ENCODE measurements around the gene SLC27A2.

Gene SLC27A2

DNA sequence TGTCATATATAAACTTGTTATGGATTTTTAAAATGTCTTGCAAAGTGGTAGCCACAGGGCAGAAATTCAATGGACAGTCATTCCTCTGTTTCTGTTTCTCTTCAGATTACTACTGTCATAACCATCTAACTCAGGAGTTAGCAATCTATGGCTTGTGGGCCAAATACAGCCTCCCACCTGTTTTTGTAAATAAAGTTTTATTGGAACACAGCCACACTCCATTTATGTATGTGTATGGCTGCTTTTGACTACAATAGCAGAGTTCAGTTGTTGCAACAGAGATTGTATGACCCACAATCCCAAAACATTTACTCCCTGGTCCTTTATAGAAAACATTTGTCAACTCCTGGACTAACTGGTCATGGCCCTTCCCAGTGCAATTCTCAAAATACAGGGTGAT, 20.0 kb downstream of the SLC27A2 start:
- in situ Hi-C loops (cut with MboI; ENCODE audit: low sequenced_read_pairs, unreplicated experiment): no loop called here
- DNase-seq (ENCODE audit: low spot score): no peak
- TF ChIP-seq, protein P1, sequence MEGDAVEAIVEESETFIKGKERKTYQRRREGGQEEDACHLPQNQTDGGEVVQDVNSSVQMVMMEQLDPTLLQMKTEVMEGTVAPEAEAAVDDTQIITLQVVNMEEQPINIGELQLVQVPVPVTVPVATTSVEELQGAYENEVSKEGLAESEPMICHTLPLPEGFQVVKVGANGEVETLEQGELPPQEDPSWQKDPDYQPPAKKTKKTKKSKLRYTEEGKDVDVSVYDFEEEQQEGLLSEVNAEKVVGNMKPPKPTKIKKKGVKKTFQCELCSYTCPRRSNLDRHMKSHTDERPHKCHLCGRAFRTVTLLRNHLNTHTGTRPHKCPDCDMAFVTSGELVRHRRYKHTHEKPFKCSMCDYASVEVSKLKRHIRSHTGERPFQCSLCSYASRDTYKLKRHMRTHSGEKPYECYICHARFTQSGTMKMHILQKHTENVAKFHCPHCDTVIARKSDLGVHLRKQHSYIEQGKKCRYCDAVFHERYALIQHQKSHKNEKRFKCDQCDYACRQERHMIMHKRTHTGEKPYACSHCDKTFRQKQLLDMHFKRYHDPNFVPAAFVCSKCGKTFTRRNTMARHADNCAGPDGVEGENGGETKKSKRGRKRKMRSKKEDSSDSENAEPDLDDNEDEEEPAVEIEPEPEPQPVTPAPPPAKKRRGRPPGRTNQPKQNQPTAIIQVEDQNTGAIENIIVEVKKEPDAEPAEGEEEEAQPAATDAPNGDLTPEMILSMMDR (IDR thresholded peaks at IDR 0.05; ENCODE audit: borderline replicate concordance, control extremely low read depth, extremely low read depth, insufficient read depth, missing control alignments): no peak

DNA sequence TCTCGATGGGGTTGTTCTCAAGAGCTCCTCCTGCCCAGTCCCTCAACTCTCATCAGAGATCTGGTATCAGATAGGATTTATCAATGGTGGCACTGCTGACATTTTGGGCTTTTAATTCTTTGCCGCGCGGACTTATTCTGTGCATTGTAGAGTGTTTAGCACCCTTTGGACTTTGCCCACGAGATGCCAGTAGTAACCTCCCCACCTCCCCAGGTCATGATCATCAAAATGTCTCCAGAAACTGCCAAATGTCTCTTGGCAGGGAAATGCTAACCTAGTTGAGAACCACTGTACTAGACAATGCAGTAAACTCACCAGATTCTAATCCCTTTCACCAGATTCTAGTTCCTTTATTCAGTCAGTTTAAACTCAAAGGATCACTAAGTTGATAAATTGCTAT, 24.0 kb downstream of the SLC27A2 start:
- in situ Hi-C loops (cut with MboI; ENCODE audit: low sequenced_read_pairs, unreplicated experiment): no loop called here
- no peak for DNase-seq (ENCODE audit: low spot score)
- TF ChIP-seq, protein P1 (IDR thresholded peaks at IDR 0.05; ENCODE audit: borderline replicate concordance, control extremely low read depth, extremely low read depth, insufficient read depth, missing control alignments): no peak

DNA sequence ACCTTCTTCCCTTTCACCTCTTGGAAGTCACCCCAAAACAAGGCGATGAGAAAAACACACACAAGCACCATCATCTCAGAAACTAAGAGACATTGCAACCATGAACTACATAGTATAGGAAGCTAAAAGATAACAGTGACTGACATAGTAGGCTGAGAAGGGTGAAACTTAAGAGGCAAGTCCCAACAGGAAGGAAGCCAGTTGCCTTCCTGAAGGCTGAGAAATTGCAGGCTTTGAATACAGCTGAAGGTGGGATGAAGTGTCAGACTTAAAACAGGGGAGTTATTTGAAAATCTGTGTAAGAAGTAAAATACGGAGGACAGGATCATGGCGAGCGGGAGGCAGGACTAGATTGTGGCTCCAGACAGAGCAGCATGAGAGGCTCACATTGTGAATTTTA, 27.8 kb downstream of the SLC27A2 start:
- in situ Hi-C loops (cut with MboI; ENCODE audit: low sequenced_read_pairs, unreplicated experiment): no loop called here
- DNase-seq (ENCODE audit: low spot score): no peak
- TF ChIP-seq, protein P1 (IDR thresholded peaks at IDR 0.05; ENCODE audit: borderline replicate concordance, control extremely low read depth, extremely low read depth, insufficient read depth, missing control alignments): no peak

DNA sequence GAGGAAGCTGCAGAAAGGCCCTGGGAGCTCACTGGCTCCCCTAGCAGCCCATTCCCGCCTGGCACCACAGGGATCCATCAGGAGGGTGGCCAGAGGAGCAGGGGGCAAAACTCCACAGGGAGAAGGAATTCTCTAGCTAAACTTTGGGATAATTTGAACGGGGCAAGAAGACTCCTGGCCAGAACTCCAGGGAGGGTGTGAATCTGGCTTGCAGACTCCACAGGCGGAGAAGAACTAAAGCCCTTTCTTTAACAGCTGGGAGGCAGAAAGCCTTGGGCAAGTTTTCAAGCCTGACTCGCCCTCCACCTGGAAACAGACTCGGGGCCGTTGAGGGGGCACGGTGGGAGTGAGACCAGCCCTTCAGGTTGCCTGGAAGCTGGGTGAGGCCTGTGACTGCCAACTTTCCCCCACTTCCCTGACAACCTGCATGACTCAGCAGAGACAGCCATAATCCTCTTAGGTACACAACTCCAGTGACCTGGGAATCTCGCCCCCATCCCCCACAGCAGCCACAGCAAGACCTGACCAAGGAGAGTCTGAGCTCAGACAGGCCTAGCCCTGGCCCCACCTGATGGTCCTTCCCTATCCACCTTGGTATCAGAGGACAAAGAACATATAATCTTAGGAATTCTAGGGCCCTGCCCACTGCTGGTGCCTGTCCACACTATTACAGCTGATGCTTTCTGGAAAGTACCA, 28.6 kb downstream of the SLC27A2 start:
- in situ Hi-C loops (cut with MboI; ENCODE audit: low sequenced_read_pairs, unreplicated experiment): no loop called here
- no peak for DNase-seq (ENCODE audit: low spot score)
- TF ChIP-seq, protein P1 (IDR thresholded peaks at IDR 0.05; ENCODE audit: borderline replicate concordance, control extremely low read depth, extremely low read depth, insufficient read depth, missing control alignments): no peak

DNA sequence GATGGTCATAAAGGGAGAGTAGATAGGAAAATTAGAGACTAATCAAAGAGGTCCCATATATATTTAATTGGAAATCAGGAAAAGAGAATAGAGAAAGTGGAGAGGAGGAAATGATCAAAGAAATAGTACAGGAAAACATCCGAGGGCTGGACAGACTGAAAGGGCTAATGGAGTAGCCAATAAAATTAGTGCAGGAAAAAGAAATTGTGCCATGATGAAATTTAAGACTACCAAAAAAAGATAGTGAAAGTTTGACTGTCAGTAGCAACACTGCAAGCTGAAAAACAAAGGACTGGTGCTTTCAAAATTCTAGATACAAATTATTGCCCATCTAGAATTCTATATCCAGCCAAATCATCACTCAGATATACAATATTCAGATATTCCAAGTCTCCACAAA, 36.3 kb downstream of the SLC27A2 start:
- in situ Hi-C loops (cut with MboI; ENCODE audit: low sequenced_read_pairs, unreplicated experiment): no loop called here
- TF ChIP-seq, protein P1 (IDR thresholded peaks at IDR 0.05; ENCODE audit: borderline replicate concordance, control extremely low read depth, extremely low read depth, insufficient read depth, missing control alignments): no peak
- DNase-seq (ENCODE audit: low spot score): no peak

DNA sequence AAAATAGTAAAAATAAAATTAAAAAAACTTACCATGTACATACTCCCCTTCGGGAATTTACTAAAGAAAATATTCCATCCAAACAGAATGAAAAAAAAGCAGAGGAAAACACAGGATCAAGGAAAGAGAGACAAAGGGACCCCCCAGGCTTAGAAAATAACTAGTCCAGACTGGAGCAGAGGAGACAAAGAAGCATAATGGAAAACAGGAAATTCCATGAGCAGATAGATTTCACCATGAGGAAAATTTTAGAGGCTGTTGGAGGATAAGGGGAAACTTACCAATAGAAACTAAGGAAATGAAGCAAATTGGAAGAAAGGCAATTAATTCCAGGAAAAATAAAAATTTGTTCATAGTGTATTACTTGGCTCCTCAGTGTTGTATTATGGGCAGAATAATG, 36.7 kb downstream of the SLC27A2 start:
- in situ Hi-C loops (cut with MboI; ENCODE audit: low sequenced_read_pairs, unreplicated experiment): no loop called here
- TF ChIP-seq, protein P1 (IDR thresholded peaks at IDR 0.05; ENCODE audit: borderline replicate concordance, control extremely low read depth, extremely low read depth, insufficient read depth, missing control alignments): no peak

More for the DNA sequence above, 36.7 kb downstream of the SLC27A2 start:
- DNase-seq (ENCODE audit: low spot score): no peak

Measured in GM13976 (cell line).